Measurements from ENCODE around the gene CYP1A1. TPM values are rescaled to one million over a fixed set of nuclear protein-coding genes. Genes with fewer than 3 reads are reported as not detected.
A peak's percentile ranks its signal among the peaks of the same experiment; 100 is the strongest.

CYP1A1 gene
- total and polyA plus RNA-seq, 2 of the 13 experiments (the other 11 are each of a cell fraction or from before 2014, with no cell fraction given): 7.9 to 8.0 TPM

- TF ChIP-seq NCOA1 (CRISPR knock-in tag; IDR thresholded peaks at IDR 0.05) (peak; percentile 80; the same call in 1 of the 2 replicates), ZNF333 (CRISPR knock-in tag; IDR thresholded peaks at IDR 0.05; ENCODE audit: borderline replicate concordance) (0 out of 2 replicates have a peak, but pooled peaks have one; percentile 39), MAZ (IDR thresholded peaks at IDR 0.05; ENCODE audit: borderline replicate concordance, low read depth, low read length) (0 out of 2 replicates have a peak, but pooled peaks have one; percentile 42), MAZ (CRISPR knock-in tag; IDR thresholded peaks at IDR 0.05; ENCODE audit: low read depth) (peak; percentile 69; the same call in 1 of the 2 replicates), SALL1 (CRISPR knock-in tag; IDR thresholded peaks at IDR 0.05) (peak; percentile 91), ZNF317 (CRISPR knock-in tag; IDR thresholded peaks at IDR 0.05) (0 out of 2 replicates have a peak, but pooled peaks have one; percentile 28), ZNF563 (CRISPR knock-in tag; IDR thresholded peaks at IDR 0.05) (0 out of 2 replicates have a peak, but pooled peaks have one; percentile 30), KMT2A (CRISPR knock-in tag; IDR thresholded peaks at IDR 0.05) (peak; percentile 87), ZNF121 (CRISPR knock-in tag; IDR thresholded peaks at IDR 0.05) (no peak), ZC3H13 (CRISPR knock-in tag; IDR thresholded peaks at IDR 0.05) (no peak), THRA (CRISPR knock-in tag; IDR thresholded peaks at IDR 0.05; ENCODE audit: borderline replicate concordance) (peak; percentile 62; the same call in 1 of the 2 replicates), TAF1 (CRISPR knock-in tag; IDR thresholded peaks at IDR 0.05) (peak; percentile 62), STAT5B (CRISPR knock-in tag; IDR thresholded peaks at IDR 0.05) (peak; percentile 48; the same call in 1 of the 2 replicates), POLR2AphosphoS5 (IDR thresholded peaks at IDR 0.05; ENCODE audit: low read depth, low read length) (peak; percentile 75), TBX2 (CRISPR knock-in tag; IDR thresholded peaks at IDR 0.05; ENCODE audit: borderline replicate concordance) (peak; percentile 93), MAFK (conservative IDR thresholded peaks at IDR 0.05 in 1 of 2, IDR thresholded peaks at IDR 0.05 in 1 of 2; ENCODE audit: low read length in 2 of 2) (no peak), ZNF878 (CRISPR knock-in tag; IDR thresholded peaks at IDR 0.05) (peak; percentile 68; the same call in 1 of the 2 replicates), ZNF335 (CRISPR knock-in tag; IDR thresholded peaks at IDR 0.05) (peak; percentile 93), CBFB (CRISPR knock-in tag; IDR thresholded peaks at IDR 0.05) (peak; percentile 63; the same call in 1 of the 2 replicates), RXRA (CRISPR knock-in tag; IDR thresholded peaks at IDR 0.05) (peak; percentile 37), ZBTB8A (CRISPR knock-in tag; IDR thresholded peaks at IDR 0.05; ENCODE audit: borderline replicate concordance, low read depth) (no peak), MTA1 (CRISPR knock-in tag; IDR thresholded peaks at IDR 0.05; ENCODE audit: borderline replicate concordance) (0 out of 2 replicates have a peak, but pooled peaks have one; percentile 56), ZFY (CRISPR knock-in tag; IDR thresholded peaks at IDR 0.05) (peak; percentile 94)
- TF ChIP-seq, protein P1, sequence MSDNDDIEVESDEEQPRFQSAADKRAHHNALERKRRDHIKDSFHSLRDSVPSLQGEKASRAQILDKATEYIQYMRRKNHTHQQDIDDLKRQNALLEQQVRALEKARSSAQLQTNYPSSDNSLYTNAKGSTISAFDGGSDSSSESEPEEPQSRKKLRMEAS (IDR thresholded peaks at IDR 0.05): peak; percentile 48
- TF ChIP-seq, protein P2, sequence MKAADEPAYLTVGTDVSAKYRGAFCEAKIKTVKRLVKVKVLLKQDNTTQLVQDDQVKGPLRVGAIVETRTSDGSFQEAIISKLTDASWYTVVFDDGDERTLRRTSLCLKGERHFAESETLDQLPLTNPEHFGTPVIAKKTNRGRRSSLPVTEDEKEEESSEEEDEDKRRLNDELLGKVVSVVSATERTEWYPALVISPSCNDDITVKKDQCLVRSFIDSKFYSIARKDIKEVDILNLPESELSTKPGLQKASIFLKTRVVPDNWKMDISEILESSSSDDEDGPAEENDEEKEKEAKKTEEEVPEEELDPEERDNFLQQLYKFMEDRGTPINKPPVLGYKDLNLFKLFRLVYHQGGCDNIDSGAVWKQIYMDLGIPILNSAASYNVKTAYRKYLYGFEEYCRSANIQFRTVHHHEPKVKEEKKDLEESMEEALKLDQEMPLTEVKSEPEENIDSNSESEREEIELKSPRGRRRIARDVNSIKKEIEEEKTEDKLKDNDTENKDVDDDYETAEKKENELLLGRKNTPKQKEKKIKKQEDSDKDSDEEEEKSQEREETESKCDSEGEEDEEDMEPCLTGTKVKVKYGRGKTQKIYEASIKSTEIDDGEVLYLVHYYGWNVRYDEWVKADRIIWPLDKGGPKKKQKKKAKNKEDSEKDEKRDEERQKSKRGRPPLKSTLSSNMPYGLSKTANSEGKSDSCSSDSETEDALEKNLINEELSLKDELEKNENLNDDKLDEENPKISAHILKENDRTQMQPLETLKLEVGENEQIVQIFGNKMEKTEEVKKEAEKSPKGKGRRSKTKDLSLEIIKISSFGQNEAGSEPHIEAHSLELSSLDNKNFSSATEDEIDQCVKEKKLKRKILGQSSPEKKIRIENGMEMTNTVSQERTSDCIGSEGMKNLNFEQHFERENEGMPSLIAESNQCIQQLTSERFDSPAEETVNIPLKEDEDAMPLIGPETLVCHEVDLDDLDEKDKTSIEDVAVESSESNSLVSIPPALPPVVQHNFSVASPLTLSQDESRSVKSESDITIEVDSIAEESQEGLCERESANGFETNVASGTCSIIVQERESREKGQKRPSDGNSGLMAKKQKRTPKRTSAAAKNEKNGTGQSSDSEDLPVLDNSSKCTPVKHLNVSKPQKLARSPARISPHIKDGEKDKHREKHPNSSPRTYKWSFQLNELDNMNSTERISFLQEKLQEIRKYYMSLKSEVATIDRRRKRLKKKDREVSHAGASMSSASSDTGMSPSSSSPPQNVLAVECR (CRISPR knock-in tag; IDR thresholded peaks at IDR 0.05; ENCODE audit: borderline replicate concordance): peak; percentile 99
Observed at GRCh38 chr15:74695597-74696397, 29.5 kb downstream of the CYP1A1 start, which contains the start of gene EDC3 (continued).
